SHP77 (cell line): ENCODE measurements around the gene RNF224.

ENCODE experiments used
- DNase-seq, 2 experiments: peaks; one replicate each; lab custom pipeline; 2025; lab: John Stamatoyannopoulos, UW

RNF224 gene

GRCh38 chr9:137215196-137215986, 11.9 kb upstream of the RNF224 start:
- no peak for DNase-seq

- DNase-seq: no peak
Measured at GRCh38 chr9:137216188-137216965, 10.9 kb upstream of the RNF224 start.

GRCh38 chr9:137217276-137218211, 9.8 kb upstream of the RNF224 start:
- no peak for DNase-seq

- DNase-seq: no peak
Measured at GRCh38 chr9:137218212-137218753, 9.0 kb upstream of the RNF224 start.

GRCh38 chr9:137218754-137219271, 8.5 kb upstream of the RNF224 start:
- peak in 1 of 2 experiments; percentile 39 for DNase-seq

- DNase-seq: no peak
Measured at GRCh38 chr9:137219757-137220316, 7.5 kb upstream of the RNF224 start.

- no peak for DNase-seq
Measured at GRCh38 chr9:137220317-137221094, 6.8 kb upstream of the RNF224 start.

GRCh38 chr9:137221095-137221505, 6.2 kb upstream of the RNF224 start:
- DNase-seq: no peak

GRCh38 chr9:137221506-137222111, 5.7 kb upstream of the RNF224 start:
- no peak for DNase-seq

GRCh38 chr9:137222190-137223077, 4.9 kb upstream of the RNF224 start, which contains the start of gene RNF208:
RNF208 (minus strand) TSS chr9:137222240; CDS start chr9:137221212, 1,028 bp downstream.
- no peak for DNase-seq

- peak; percentile 96 to 97 for DNase-seq
Measured at GRCh38 chr9:137223078-137223970, 4.0 kb upstream of the RNF224 start.

- DNase-seq: no peak
Measured at GRCh38 chr9:137224830-137225694, 2.2 kb upstream of the RNF224 start, which contains the start of gene CYSRT1. CYSRT1 (plus strand) TSS chr9:137225174; CDS start chr9:137225622, 448 bp downstream.

GRCh38 chr9:137225699-137226331, 1.5 kb upstream of the RNF224 start:
- DNase-seq: no peak

GRCh38 chr9:137226338-137227053, 806 bp upstream of the RNF224 start:
- DNase-seq: no peak

- DNase-seq: no peak
Measured at GRCh38 chr9:137227853-137228505, 677 bp downstream of the RNF224 start.
